Activated naive CD8-positive, alpha-beta T cell treated with anti-CD3 and anti-CD28 coated beads for 36 hours (primary cell): ENCODE measurements around the gene SRL. TPM values are rescaled to one million over a fixed set of nuclear protein-coding genes. Genes with fewer than 3 reads are reported as not detected.
"Not testable (repeated sequence)": the region's sequence is repeated elsewhere in the genome, so short reads cannot be mapped to it uniquely, and the experiment has no call there.

ENCODE experiments used
- DNase-seq: peaks from one replicate; pipeline ENCODE4 v3.0.0; 2021
- H3K27ac Mint-ChIP-seq: one replicate; pipeline ENCODE4 v1.8.0; 2022; ENCODE audit warnings: mild to moderate bottlenecking, moderate library complexity, mixed read lengths
- H3K27me3 Mint-ChIP-seq: one replicate; pipeline ENCODE4 v1.8.0; 2022; ENCODE audit warnings: mild to moderate bottlenecking, mixed read lengths
- H3K36me3 Mint-ChIP-seq: one replicate; pipeline ENCODE4 v1.8.0; 2021; ENCODE audit warnings: mild to moderate bottlenecking, mixed read lengths
- H3K4me1 Mint-ChIP-seq: one replicate; pipeline ENCODE4 v1.8.0; 2021; ENCODE audit warnings: mixed read lengths
- H3K4me3 Mint-ChIP-seq: one replicate; pipeline ENCODE4 v1.8.0; 2022; ENCODE audit warnings: mild to moderate bottlenecking, moderate library complexity, mixed read lengths
- H3K9me3 Mint-ChIP-seq: one replicate; pipeline ENCODE4 v1.8.0; 2022; ENCODE audit warnings: mixed read lengths
- total RNA-seq, 2 experiments: library from RNA; stranded (reverse); gene quantifications; one replicate each; pipeline ENCODE4 v1.2.3, GENCODE V29; 2021

SRL gene
- total RNA-seq, 2 experiments from 2014 or later, result not detected

GRCh38 chr16:4180511-4180910 is 61.4 kb downstream of the SRL start:
- peaks cover 9% of the 10 kb centered on the region for H3K4me1 Mint-ChIP-seq
- H3K9me3 Mint-ChIP-seq, result no peaks in the 10 kb centered on the region
- peaks cover 5% of the 10 kb centered on the region for H3K27me3 Mint-ChIP-seq
- H3K27ac Mint-ChIP-seq, result no peak overlapping the region
- H3K36me3 Mint-ChIP-seq, result no peaks in the 10 kb centered on the region
- DNase-seq, result no peak
- H3K4me3 Mint-ChIP-seq, result no peak overlapping the region

- H3K36me3 Mint-ChIP-seq, result no peaks in the 10 kb centered on the region
- H3K27ac Mint-ChIP-seq, result no peak overlapping the region
- DNase-seq, result no peak
- H3K9me3 Mint-ChIP-seq, result no peaks in the 10 kb centered on the region
- H3K27me3 Mint-ChIP-seq, result peaks cover 3% of the 10 kb centered on the region
- peaks cover 8% of the 10 kb centered on the region for H3K4me1 Mint-ChIP-seq
- no peak overlapping the region for H3K4me3 Mint-ChIP-seq
Measured at GRCh38 chr16:4179763-4180260, 62.1 kb downstream of the SRL start.

- Mint-ChIP-seq H3K9me3 (no peaks in the 10 kb centered on the region), H3K27ac (no peak overlapping the region), H3K4me3 (no peak overlapping the region), H3K27me3 (no peaks in the 10 kb centered on the region), H3K36me3 (no peaks in the 10 kb centered on the region), H3K4me1 (peaks cover 5% of the 10 kb centered on the region)
- DNase-seq, result no peak
Measured at GRCh38 chr16:4179020-4179419, 62.9 kb downstream of the SRL start.

- no peak for DNase-seq
- Mint-ChIP-seq H3K4me3 (no peak overlapping the region), H3K27me3 (no peaks in the 10 kb centered on the region), H3K9me3 (no peaks in the 10 kb centered on the region), H3K36me3 (no peaks in the 10 kb centered on the region), H3K4me1 (peaks cover 8% of the 10 kb centered on the region), H3K27ac (no peak overlapping the region)
Measured at GRCh38 chr16:4178468-4179010, 63.3 kb downstream of the SRL start.

GRCh38 chr16:4176906-4177417 is 64.9 kb downstream of the SRL start:
- Mint-ChIP-seq H3K36me3 (no peaks in the 10 kb centered on the region), H3K27me3 (no peaks in the 10 kb centered on the region), H3K9me3 (no peaks in the 10 kb centered on the region), H3K4me1 (peaks cover 3% of the 10 kb centered on the region), H3K27ac (no peak overlapping the region), H3K4me3 (no peak overlapping the region)
- DNase-seq, result no peak

GRCh38 chr16:4175849-4176248 is 66.0 kb downstream of the SRL start:
- H3K27ac Mint-ChIP-seq, result no peak overlapping the region
- no peaks in the 10 kb centered on the region for H3K9me3 Mint-ChIP-seq
- no peak for DNase-seq
- peaks cover 3% of the 10 kb centered on the region for H3K4me1 Mint-ChIP-seq
- no peaks in the 10 kb centered on the region for H3K36me3 Mint-ChIP-seq
- no peak overlapping the region for H3K4me3 Mint-ChIP-seq
- no peaks in the 10 kb centered on the region for H3K27me3 Mint-ChIP-seq

GRCh38 chr16:4172070-4172469 is 69.8 kb downstream of the SRL start:
- H3K27ac Mint-ChIP-seq, result no peak overlapping the region
- H3K4me1 Mint-ChIP-seq, result peaks cover 3% of the 10 kb centered on the region
- no peak overlapping the region for H3K4me3 Mint-ChIP-seq
- H3K9me3 Mint-ChIP-seq, result no peaks in the 10 kb centered on the region
- H3K36me3 Mint-ChIP-seq, result no peaks in the 10 kb centered on the region
- no peaks in the 10 kb centered on the region for H3K27me3 Mint-ChIP-seq
- DNase-seq, result no peak

GRCh38 chr16:4169415-4169814 is 72.5 kb downstream of the SRL start:
- Mint-ChIP-seq H3K27me3 (no peaks in the 10 kb centered on the region), H3K9me3 (no peaks in the 10 kb centered on the region), H3K4me3 (no peak overlapping the region), H3K4me1 (peaks cover 3% of the 10 kb centered on the region), H3K36me3 (no peaks in the 10 kb centered on the region), H3K27ac (no peak overlapping the region)
- DNase-seq, result no peak

GRCh38 chr16:4166821-4167220 is 75.1 kb downstream of the SRL start:
- H3K27me3 Mint-ChIP-seq, result no peaks in the 10 kb centered on the region
- no peaks in the 10 kb centered on the region for H3K36me3 Mint-ChIP-seq
- no peak overlapping the region for H3K4me3 Mint-ChIP-seq
- no peak for DNase-seq
- no peaks in the 10 kb centered on the region for H3K9me3 Mint-ChIP-seq
- H3K27ac Mint-ChIP-seq, result no peak overlapping the region
- no peaks in the 10 kb centered on the region for H3K4me1 Mint-ChIP-seq

- H3K36me3 Mint-ChIP-seq, result no peaks in the 10 kb centered on the region
- H3K4me3 Mint-ChIP-seq, result no peak overlapping the region
- DNase-seq, result no peak
- no peaks in the 10 kb centered on the region for H3K4me1 Mint-ChIP-seq
- H3K27me3 Mint-ChIP-seq, result no peaks in the 10 kb centered on the region
- H3K9me3 Mint-ChIP-seq, result no peaks in the 10 kb centered on the region
- H3K27ac Mint-ChIP-seq, result no peak overlapping the region
Measured at GRCh38 chr16:4160658-4161430, 81.0 kb downstream of the SRL start.

GRCh38 chr16:4159726-4160125 is 82.2 kb downstream of the SRL start:
- Mint-ChIP-seq H3K36me3 (no peaks in the 10 kb centered on the region), H3K27me3 (no peaks in the 10 kb centered on the region), H3K4me1 (no peaks in the 10 kb centered on the region)

GRCh38 chr16:4158143-4159093 is 83.5 kb downstream of the SRL start:
- Mint-ChIP-seq H3K4me1 (no peaks in the 10 kb centered on the region), H3K27ac (no peak overlapping the region), H3K36me3 (no peaks in the 10 kb centered on the region), H3K4me3 (no peak overlapping the region), H3K9me3 (no peaks in the 10 kb centered on the region), H3K27me3 (no peaks in the 10 kb centered on the region)
- no peak for DNase-seq

More at GRCh38 chr16:4159726-4160125, 82.2 kb downstream of the SRL start:
- H3K4me3 Mint-ChIP-seq, result no peak overlapping the region
- no peak for DNase-seq
- no peak overlapping the region for H3K27ac Mint-ChIP-seq
- H3K9me3 Mint-ChIP-seq, result no peaks in the 10 kb centered on the region

- no peak for DNase-seq
- no peaks in the 10 kb centered on the region for H3K9me3 Mint-ChIP-seq
- no peak overlapping the region for H3K4me3 Mint-ChIP-seq
- H3K36me3 Mint-ChIP-seq, result no peaks in the 10 kb centered on the region
- H3K27ac Mint-ChIP-seq, result no peak overlapping the region
- no peaks in the 10 kb centered on the region for H3K27me3 Mint-ChIP-seq
- no peaks in the 10 kb centered on the region for H3K4me1 Mint-ChIP-seq
Measured at GRCh38 chr16:4157376-4157825, 84.5 kb downstream of the SRL start.

- not testable (repeated sequence) for H3K9me3 Mint-ChIP-seq, H3K4me1 Mint-ChIP-seq, H3K27ac Mint-ChIP-seq, DNase-seq, H3K27me3 Mint-ChIP-seq, H3K36me3 Mint-ChIP-seq, H3K4me3 Mint-ChIP-seq
Measured at GRCh38 chr16:4156503-4156902, 85.4 kb downstream of the SRL start.

- not testable (repeated sequence) for H3K9me3 Mint-ChIP-seq, H3K27ac Mint-ChIP-seq, DNase-seq, H3K36me3 Mint-ChIP-seq, H3K4me1 Mint-ChIP-seq, H3K27me3 Mint-ChIP-seq, H3K4me3 Mint-ChIP-seq
Measured at GRCh38 chr16:4153364-4153763, 88.5 kb downstream of the SRL start.
